K562 (cell line): ENCODE measurements around the gene SLC1A4. TPM values are rescaled to one million over a fixed set of nuclear protein-coding genes. Genes with fewer than 3 reads are reported as not detected.
A peak's percentile ranks its signal among the peaks of the same experiment; 100 is the strongest.

Experiments
- FOXA3 ChIP-seq, 2 experiments: fragments of 450-650 bp in 1 of 2; sonication (generic) in 1 of 2; formaldehyde crosslinking; IDR thresholded peaks in 1 of 2; conservative IDR thresholded peaks in 1 of 2; 2 replicates each; pipeline versions ENCODE4 v1.4.0 to v1.8.0; 2020 to 2022; ENCODE audit warnings: mild to moderate bottlenecking in 2 of 2, missing genetic modification reagents in 1 of 2
- GABPB1 ChIP-seq: sonication (generic); formaldehyde crosslinking; IDR thresholded peaks from 2 replicates; pipeline ENCODE4 v1.8.0; 2022; ENCODE audit warnings: mild to moderate bottlenecking, missing genetic modification reagents
- HDAC6 ChIP-seq: IDR thresholded peaks from 2 replicates; pipeline ENCODE4 v1.6.1; 2012; ENCODE audit warnings: low read depth, mild to moderate bottlenecking, control low read depth, inconsistent platforms, low read length, moderate library complexity
- IRF1 ChIP-seq: sonication (generic); formaldehyde crosslinking; IDR thresholded peaks from 2 replicates; pipeline ENCODE4 v1.8.0; 2022; ENCODE audit warnings: missing genetic modification reagents, mild to moderate bottlenecking, borderline replicate concordance
- KLF10 ChIP-seq: fragments of 250-450 bp; sonication (Bioruptor Pico); IDR thresholded peaks from 2 replicates; pipeline ENCODE4 v1.6.1; 2021; ENCODE audit warnings: matching md5 sums
- NR2C1 ChIP-seq, 2 experiments: fragments of 450-650 bp; IDR thresholded peaks; 2 replicates each; pipeline ENCODE4 v1.6.1; 2017; ENCODE audit warnings: mild to moderate bottlenecking in 2 of 2, antibody characterized with exemption in 1 of 2, inconsistent platforms in 1 of 2, missing compliant biosample characterization in 1 of 2, missing genetic modification characterization in 1 of 2
- NR4A1 ChIP-seq, 2 experiments: fragments of 250-450 bp in 1 of 2; fragments of 450-650 bp in 1 of 2; sonication (Bioruptor Pico) in 1 of 2; IDR thresholded peaks; 2 replicates each; pipeline versions ENCODE4 v1.4.0 to v1.6.1; 2016 to 2020; ENCODE audit warnings: mild to moderate bottlenecking in 2 of 2, missing compliant biosample characterization in 1 of 2, missing genetic modification characterization in 1 of 2, moderate library complexity in 1 of 2
- PHF21A ChIP-seq: fragments of 450-650 bp; IDR thresholded peaks from 2 replicates; pipeline ENCODE4 v1.6.1; 2017; ENCODE audit warnings: low read depth, borderline replicate concordance
- PYGO2 ChIP-seq: fragments of 450-650 bp; IDR thresholded peaks from 2 replicates; pipeline ENCODE4 v1.6.1; 2016; ENCODE audit warnings: mild to moderate bottlenecking, missing genetic modification characterization, moderate library complexity, missing compliant biosample characterization
- RAD51 ChIP-seq: fragments of 450-650 bp; IDR thresholded peaks from 2 replicates; pipeline ENCODE4 v1.7.1; 2016; ENCODE audit warnings: low read depth, mild to moderate bottlenecking, borderline replicate concordance
- TAF9B ChIP-seq: fragments of 450-650 bp; IDR thresholded peaks from 2 replicates; pipeline ENCODE4 v1.6.1; 2018; ENCODE audit warnings: mild to moderate bottlenecking; ENCODE audit not compliant: partially characterized antibody
- TBL1XR1 ChIP-seq, 2 experiments: IDR thresholded peaks; 2 replicates each; pipeline ENCODE4 v1.6.1; 2012; ENCODE audit warnings: improper control_type of control experiment in 2 of 2, low read length in 2 of 2, mild to moderate bottlenecking in 1 of 2
- U2AF1 ChIP-seq: fragments of 200-400 bp; formaldehyde crosslinking; optimal IDR thresholded peaks from 2 replicates; pipeline ENCODE3; 2017; ENCODE audit warnings: mild to moderate bottlenecking, low read depth, low read length, moderate library complexity
- ZNF24 ChIP-seq: fragments of 450-650 bp; IDR thresholded peaks from 2 replicates; pipeline ENCODE4 v1.6.1; 2016
- ZNF324 ChIP-seq: fragments of 250-450 bp; sonication (Bioruptor Pico); IDR thresholded peaks from 2 replicates; pipeline ENCODE4 v1.4.0; 2020; ENCODE audit warnings: mild to moderate bottlenecking
- ZNF512 ChIP-seq: IDR thresholded peaks from 2 replicates; pipeline ENCODE4 v1.6.1; 2016; ENCODE audit warnings: missing genetic modification characterization, missing compliant biosample characterization
- ZNF696 ChIP-seq: fragments of 250-450 bp; sonication (Bioruptor Pico); conservative IDR thresholded peaks from 2 replicates; pipeline ENCODE4 v1.4.0; 2020; ENCODE audit warnings: mild to moderate bottlenecking, moderate library complexity
- ZZZ3 ChIP-seq: fragments of 450-650 bp; IDR thresholded peaks from 2 replicates; pipeline ENCODE4 v1.6.1; 2016; ENCODE audit warnings: antibody characterized with exemption, mild to moderate bottlenecking, moderate library complexity
- polyA plus RNA-seq, 8 experiments: library from polyadenylated mRNA; depleted of rRNA in 4 of 8; stranded (reverse) in 5 of 8; unstranded in 3 of 8; fragments of >200 nt; fragmentation: Nextera tagmentation in 2 of 8; fragmentation: Illumina TruSeq in 1 of 8; extraction: Ambion mirVana in 2 of 8; extraction: Trizol in 1 of 8; gene quantifications; 2 replicates each; pipeline versions ENCODE4 v1.2.1 to v1.2.3, GENCODE V29; 2011 to 2014; ENCODE audit warnings: inconsistent platforms in 1 of 8, missing spikeins in 1 of 8
- total RNA-seq, 7 experiments: library from RNA; depleted of rRNA in 6 of 7; stranded (reverse); fragments of >200 nt in 6 of 7; fragmentation: Illumina TruSeq in 2 of 7; extraction: Trizol in 2 of 7; gene quantifications; 2 replicates each; pipeline versions ENCODE4 v1.2.1 to v1.2.3, GENCODE V29; 2011 to 2021; ENCODE audit warnings: low replicate concordance in 1 of 7
- TF ChIP-seq, protein P1 (sequence below): fragments of 250-450 bp; sonication (Bioruptor Pico); IDR thresholded peaks from 2 replicates; pipeline ENCODE4 v1.4.0; 2020; ENCODE audit warnings: mild to moderate bottlenecking, moderate library complexity, borderline replicate concordance
- TF ChIP-seq, protein P2 (sequence below): fragments of 250-450 bp; sonication (Bioruptor Pico); IDR thresholded peaks from 2 replicates; pipeline ENCODE4 v1.4.0; 2020; ENCODE audit warnings: mild to moderate bottlenecking, moderate library complexity

SLC1A4 gene
- total and polyA plus RNA-seq, 9 of the 15 experiments (the other 6 are each of a cell fraction or from before 2014, with no cell fraction given), result 4.4 to 24.0 (median 10.9) TPM

GRCh38 chr2:65021709-65022108 lies 32.5 kb downstream of the SLC1A4 start (continued):
- TF ChIP-seq PHF21A, result no peak
- peak; percentile 61 to 87; a peak in 3 of 4 replicates for TF ChIP-seq TBL1XR1 (IDR thresholded peaks at IDR 0.05; ENCODE audit: low read length in 2 of 2)
- no peak for TF ChIP-seq KLF10 (CRISPR knock-in tag)
- TF ChIP-seq NR2C1 (IDR thresholded peaks at IDR 0.05), result no peak
- no peak for TF ChIP-seq NR2C1 (tag; IDR thresholded peaks at IDR 0.05)
- no peak for TF ChIP-seq ZNF696 (CRISPR knock-in tag)
- peak; percentile 53; the same call in 1 of the 2 replicates for TF ChIP-seq PYGO2
- TF ChIP-seq IRF1, result no peak
- TF ChIP-seq RAD51, result no peak
- no peak; the same call in 1 of the 2 replicates for TF ChIP-seq ZNF24
- TF ChIP-seq FOXA3 (CRISPR knock-in tag; conservative IDR thresholded peaks at IDR 0.05 in 1 of 2, IDR thresholded peaks at IDR 0.05 in 1 of 2), result peak in 1 of 2 experiments; percentile 64; a peak in 3 of 4 replicates
- TF ChIP-seq U2AF1, result no peak
- TF ChIP-seq TAF9B, result no peak
- TF ChIP-seq HDAC6, result no peak
- TF ChIP-seq, protein P1, sequence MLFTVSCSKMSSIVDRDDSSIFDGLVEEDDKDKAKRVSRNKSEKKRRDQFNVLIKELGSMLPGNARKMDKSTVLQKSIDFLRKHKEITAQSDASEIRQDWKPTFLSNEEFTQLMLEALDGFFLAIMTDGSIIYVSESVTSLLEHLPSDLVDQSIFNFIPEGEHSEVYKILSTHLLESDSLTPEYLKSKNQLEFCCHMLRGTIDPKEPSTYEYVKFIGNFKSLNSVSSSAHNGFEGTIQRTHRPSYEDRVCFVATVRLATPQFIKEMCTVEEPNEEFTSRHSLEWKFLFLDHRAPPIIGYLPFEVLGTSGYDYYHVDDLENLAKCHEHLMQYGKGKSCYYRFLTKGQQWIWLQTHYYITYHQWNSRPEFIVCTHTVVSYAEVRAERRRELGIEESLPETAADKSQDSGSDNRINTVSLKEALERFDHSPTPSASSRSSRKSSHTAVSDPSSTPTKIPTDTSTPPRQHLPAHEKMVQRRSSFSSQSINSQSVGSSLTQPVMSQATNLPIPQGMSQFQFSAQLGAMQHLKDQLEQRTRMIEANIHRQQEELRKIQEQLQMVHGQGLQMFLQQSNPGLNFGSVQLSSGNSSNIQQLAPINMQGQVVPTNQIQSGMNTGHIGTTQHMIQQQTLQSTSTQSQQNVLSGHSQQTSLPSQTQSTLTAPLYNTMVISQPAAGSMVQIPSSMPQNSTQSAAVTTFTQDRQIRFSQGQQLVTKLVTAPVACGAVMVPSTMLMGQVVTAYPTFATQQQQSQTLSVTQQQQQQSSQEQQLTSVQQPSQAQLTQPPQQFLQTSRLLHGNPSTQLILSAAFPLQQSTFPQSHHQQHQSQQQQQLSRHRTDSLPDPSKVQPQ (CRISPR knock-in tag), result no peak
- TF ChIP-seq, protein P2, sequence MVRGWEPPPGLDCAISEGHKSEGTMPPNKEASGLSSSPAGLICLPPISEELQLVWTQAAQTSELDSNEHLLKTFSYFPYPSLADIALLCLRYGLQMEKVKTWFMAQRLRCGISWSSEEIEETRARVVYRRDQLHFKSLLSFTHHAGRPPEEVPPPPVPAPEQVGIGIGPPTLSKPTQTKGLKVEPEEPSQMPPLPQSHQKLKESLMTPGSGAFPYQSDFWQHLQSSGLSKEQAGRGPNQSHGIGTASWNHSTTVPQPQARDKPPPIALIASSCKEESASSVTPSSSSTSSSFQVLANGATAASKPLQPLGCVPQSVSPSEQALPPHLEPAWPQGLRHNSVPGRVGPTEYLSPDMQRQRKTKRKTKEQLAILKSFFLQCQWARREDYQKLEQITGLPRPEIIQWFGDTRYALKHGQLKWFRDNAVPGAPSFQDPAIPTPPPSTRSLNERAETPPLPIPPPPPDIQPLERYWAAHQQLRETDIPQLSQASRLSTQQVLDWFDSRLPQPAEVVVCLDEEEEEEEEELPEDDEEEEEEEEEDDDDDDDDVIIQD (CRISPR knock-in tag), result no peak
- TF ChIP-seq NR4A1 (CRISPR knock-in tag; IDR thresholded peaks at IDR 0.05), result no peak
- TF ChIP-seq NR4A1 (tag; IDR thresholded peaks at IDR 0.05), result peak; percentile 79; the same call in 1 of the 2 replicates
- TF ChIP-seq ZZZ3, result no peak
- TF ChIP-seq GABPB1 (CRISPR knock-in tag), result no peak
- no peak for TF ChIP-seq ZNF512 (tag)
- TF ChIP-seq ZNF324, result no peak
